SK-N-SH treated with all-trans-retinoic acid at 6 μM for 48 hours (cell line): ENCODE data around the gene TP53BP2.

ENCODE experiments used
- ESRRG ChIP-seq: fragments of 250-450 bp; sonication (Bioruptor Pico); IDR thresholded peaks from 2 replicates; pipeline ENCODE4 v1.6.1; 2021; ENCODE audit warnings: mild to moderate bottlenecking
- GLIS3 ChIP-seq: fragments of 250-450 bp; sonication (Bioruptor Pico); IDR thresholded peaks from 2 replicates; pipeline ENCODE4 v1.5.0; 2020; ENCODE audit warnings: mild to moderate bottlenecking, moderate library complexity
- TOX ChIP-seq: fragments of 250-450 bp; sonication (Bioruptor Pico); IDR thresholded peaks from 2 replicates; pipeline ENCODE4 v1.8.0; 2021; ENCODE audit warnings: mild to moderate bottlenecking, moderate library complexity, borderline replicate concordance
- ZFP3 ChIP-seq: fragments of 250-450 bp; sonication (Bioruptor Pico); IDR thresholded peaks from 2 replicates; pipeline ENCODE4 v1.5.0; 2020; ENCODE audit warnings: mild to moderate bottlenecking, moderate library complexity

DNA sequence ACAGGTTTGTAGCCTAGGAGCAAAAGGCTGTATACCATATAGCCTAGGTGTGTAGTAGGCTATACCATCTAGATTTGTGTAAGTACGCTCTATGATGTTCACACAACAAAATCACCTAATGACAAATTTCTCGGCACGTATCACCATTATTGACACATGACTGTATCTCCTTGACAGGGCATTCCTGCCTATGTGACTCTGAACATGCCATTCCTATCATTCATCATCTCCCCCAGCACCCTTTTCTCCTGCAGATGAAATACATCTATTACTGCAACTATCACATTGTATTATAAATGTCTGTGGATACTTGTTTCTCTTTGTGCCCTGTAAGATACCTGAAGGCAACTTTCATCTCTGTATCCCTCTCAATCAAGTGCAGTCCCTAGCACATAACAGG is 29.9 kb downstream of the TP53BP2 start:
- TF ChIP-seq ZFP3 (CRISPR knock-in tag) = no peak
- TF ChIP-seq GLIS3 = no peak
- no peak for TF ChIP-seq ESRRG
- TF ChIP-seq TOX = no peak
